NCI-H524 treated with DMSO at 0.1 percent for 48 hours (cell line): Measurements from ENCODE around the gene PRKAG3.

Experiments used
- DNase-seq: peaks from one replicate; lab custom pipeline; 2025; lab: John Stamatoyannopoulos, UW

Gene PRKAG3

GRCh38 chr2:218831378-218831990 lies at the start of gene PRKAG3:
TSS of gene PRKAG3 (minus strand) at chr2:218831803.
- no peak for DNase-seq

GRCh38 chr2:218880859-218881594 lies 49.4 kb upstream of the PRKAG3 start:
- DNase-seq = no peak

GRCh38 chr2:218880102-218880858 lies 48.7 kb upstream of the PRKAG3 start, which contains the start of gene WNT10A:
TSS of gene WNT10A (plus strand) at chr2:218880852. CDS start at chr2:218880996, 144 bp downstream.
- no peak for DNase-seq

GRCh38 chr2:218879776-218880101 lies 48.1 kb upstream of the PRKAG3 start:
- DNase-seq = no peak

- DNase-seq = peak; percentile 60
These were observed 47.5 kb upstream of the PRKAG3 start for GRCh38 chr2:218878926-218879761.

GRCh38 chr2:218878486-218878885 lies 46.9 kb upstream of the PRKAG3 start:
- no peak for DNase-seq

- no peak for DNase-seq
These were observed 46.3 kb upstream of the PRKAG3 start for GRCh38 chr2:218877891-218878290.

GRCh38 chr2:218877331-218877730 lies 45.7 kb upstream of the PRKAG3 start:
- DNase-seq = no peak

GRCh38 chr2:218876562-218877219 lies 45.1 kb upstream of the PRKAG3 start:
- peak; percentile 14 for DNase-seq

GRCh38 chr2:218875692-218876246 lies 44.2 kb upstream of the PRKAG3 start:
- DNase-seq = no peak

GRCh38 chr2:218873359-218874194 lies 42.0 kb upstream of the PRKAG3 start:
- DNase-seq = no peak

- no peak for DNase-seq
These were observed 41.2 kb upstream of the PRKAG3 start for GRCh38 chr2:218872645-218873358.

GRCh38 chr2:218871345-218872302 lies 40.0 kb upstream of the PRKAG3 start:
- no peak for DNase-seq

- DNase-seq = no peak
These were observed 39.4 kb upstream of the PRKAG3 start for GRCh38 chr2:218870984-218871344.

GRCh38 chr2:218869064-218869463 lies 37.5 kb upstream of the PRKAG3 start:
- no peak for DNase-seq

GRCh38 chr2:218867900-218868299 lies 36.3 kb upstream of the PRKAG3 start:
- no peak for DNase-seq

- no peak for DNase-seq
These were observed 34.4 kb upstream of the PRKAG3 start for GRCh38 chr2:218865999-218866398.

GRCh38 chr2:218865396-218865795 lies 33.8 kb upstream of the PRKAG3 start:
- DNase-seq = no peak
